AG04449 (cell line): ENCODE data around the gene FOXP1.
A peak's percentile ranks its signal among the peaks of the same experiment; 100 is the strongest.

Experiments
- CTCF ChIA-PET: fragments of 350-600 bp; formaldehyde crosslinking; extraction: SDS; loops from one replicate; lab custom pipeline; 2021; ENCODE audit warnings: antibody characterized with exemption; lab: Yijun Ruan, JAX
- POLR2A ChIA-PET: fragments of 400-600, 350-600 bp; formaldehyde crosslinking; extraction: SDS; loops from one replicate; lab custom pipeline; 2020; ENCODE audit warnings: antibody characterized with exemption, inconsistent platforms; lab: Yijun Ruan, JAX
- DNase-seq: peaks from one replicate; pipeline ENCODE4 v3.0.0-alpha.2; 2010; ENCODE audit warnings: low read depth, low spot score
- H3K4me3 ChIP-seq: 2 replicates; pipeline ENCODE4 v1.5.1; 2011; ENCODE audit warnings: low read depth, mild to moderate bottlenecking, control low read depth, low read length
- TF ChIP-seq, protein P1 (sequence below): IDR thresholded peaks from one replicate; pipeline ENCODE4 v1.5.1; 2011; ENCODE audit warnings: mild to moderate bottlenecking, moderate library complexity, low read length, control low read depth, inconsistent platforms; ENCODE audit not compliant: insufficient read depth; ENCODE audit errors: missing control alignments

The FOXP1 gene

DNA sequence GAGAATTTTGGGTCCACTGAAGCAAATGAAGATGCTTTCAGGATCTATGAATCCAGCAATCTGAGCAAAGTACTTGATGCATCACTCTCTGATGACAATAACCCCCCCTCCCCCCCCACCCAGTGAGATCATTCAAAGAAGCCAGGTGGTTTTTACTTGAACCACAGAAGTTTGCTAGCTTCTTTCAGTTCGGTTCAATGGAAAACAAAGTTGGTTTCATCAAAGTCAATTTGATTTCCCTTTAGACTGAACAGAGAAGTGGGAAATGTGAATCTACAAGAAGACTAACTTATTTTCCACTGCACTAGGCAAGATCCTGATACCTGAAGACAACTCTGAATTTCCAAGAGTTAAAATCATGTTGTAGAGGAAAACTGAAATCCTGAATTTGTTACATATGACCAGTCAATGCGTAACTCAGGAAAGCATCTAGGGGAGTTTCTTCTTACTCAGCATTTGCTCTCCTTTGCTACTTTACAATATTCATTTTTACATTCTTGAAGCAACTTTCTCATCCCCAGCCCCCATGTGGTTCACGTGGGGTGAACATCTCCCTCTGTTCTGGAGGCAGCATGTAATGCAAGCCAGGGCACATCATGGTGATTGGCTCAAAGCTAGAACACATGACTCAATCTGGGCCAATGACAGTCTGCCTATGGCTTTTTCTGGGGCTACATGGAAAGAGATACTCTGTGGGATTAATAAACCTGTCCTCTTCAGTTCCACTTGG is 572.6 kb downstream of the FOXP1 start:
- CTCF ChIA-PET, result interaction anchor here (0.8 kb wide), 1 partner anchor 12 kb away, joined by 3 read pairs; no protein-coding TSS in a partner anchor
- no peak for DNase-seq
- POLR2A ChIA-PET, result no interaction called here
- H3K4me3 ChIP-seq, result no peak overlapping the region
- TF ChIP-seq, protein P1, sequence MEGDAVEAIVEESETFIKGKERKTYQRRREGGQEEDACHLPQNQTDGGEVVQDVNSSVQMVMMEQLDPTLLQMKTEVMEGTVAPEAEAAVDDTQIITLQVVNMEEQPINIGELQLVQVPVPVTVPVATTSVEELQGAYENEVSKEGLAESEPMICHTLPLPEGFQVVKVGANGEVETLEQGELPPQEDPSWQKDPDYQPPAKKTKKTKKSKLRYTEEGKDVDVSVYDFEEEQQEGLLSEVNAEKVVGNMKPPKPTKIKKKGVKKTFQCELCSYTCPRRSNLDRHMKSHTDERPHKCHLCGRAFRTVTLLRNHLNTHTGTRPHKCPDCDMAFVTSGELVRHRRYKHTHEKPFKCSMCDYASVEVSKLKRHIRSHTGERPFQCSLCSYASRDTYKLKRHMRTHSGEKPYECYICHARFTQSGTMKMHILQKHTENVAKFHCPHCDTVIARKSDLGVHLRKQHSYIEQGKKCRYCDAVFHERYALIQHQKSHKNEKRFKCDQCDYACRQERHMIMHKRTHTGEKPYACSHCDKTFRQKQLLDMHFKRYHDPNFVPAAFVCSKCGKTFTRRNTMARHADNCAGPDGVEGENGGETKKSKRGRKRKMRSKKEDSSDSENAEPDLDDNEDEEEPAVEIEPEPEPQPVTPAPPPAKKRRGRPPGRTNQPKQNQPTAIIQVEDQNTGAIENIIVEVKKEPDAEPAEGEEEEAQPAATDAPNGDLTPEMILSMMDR, result no peak

DNA sequence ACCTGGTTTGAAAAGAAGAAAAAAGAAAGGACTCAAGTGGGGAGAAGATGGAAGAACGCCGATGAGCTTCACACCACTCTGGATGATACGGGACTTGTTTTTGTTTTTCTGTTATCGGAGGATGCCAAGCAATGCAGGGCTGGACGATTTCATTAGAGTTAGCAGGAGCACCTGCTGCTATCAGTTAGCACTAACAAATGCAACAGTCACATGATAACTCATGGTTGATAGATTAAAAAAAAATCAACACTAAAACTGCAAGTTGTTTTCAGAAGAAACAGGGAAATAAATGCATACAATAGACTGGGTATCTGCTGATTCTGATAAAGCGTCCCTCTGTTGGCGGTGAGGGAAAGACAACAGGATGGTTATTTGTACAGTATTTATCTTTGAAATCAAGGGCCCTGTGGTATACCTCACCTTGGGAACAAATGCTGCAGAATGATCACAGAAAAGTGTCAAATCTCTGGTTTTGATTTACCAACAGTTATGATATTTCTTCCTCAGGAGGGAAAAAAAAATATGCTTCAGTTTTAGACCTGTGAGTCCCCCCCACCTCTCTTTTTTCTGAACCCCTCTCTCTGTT is 575.1 kb downstream of the FOXP1 start:
- TF ChIP-seq, protein P1, result no peak
- DNase-seq, result no peak
- no peak overlapping the region for H3K4me3 ChIP-seq
- CTCF ChIA-PET, result interaction anchor here (1.2 kb wide), 1 partner anchor 12 kb away, joined by 3 read pairs; no protein-coding TSS in a partner anchor
- POLR2A ChIA-PET, result interaction anchor here (0.5 kb wide), 1 partner anchor 323 kb away, joined by 3 read pairs; no protein-coding TSS in a partner anchor

DNA sequence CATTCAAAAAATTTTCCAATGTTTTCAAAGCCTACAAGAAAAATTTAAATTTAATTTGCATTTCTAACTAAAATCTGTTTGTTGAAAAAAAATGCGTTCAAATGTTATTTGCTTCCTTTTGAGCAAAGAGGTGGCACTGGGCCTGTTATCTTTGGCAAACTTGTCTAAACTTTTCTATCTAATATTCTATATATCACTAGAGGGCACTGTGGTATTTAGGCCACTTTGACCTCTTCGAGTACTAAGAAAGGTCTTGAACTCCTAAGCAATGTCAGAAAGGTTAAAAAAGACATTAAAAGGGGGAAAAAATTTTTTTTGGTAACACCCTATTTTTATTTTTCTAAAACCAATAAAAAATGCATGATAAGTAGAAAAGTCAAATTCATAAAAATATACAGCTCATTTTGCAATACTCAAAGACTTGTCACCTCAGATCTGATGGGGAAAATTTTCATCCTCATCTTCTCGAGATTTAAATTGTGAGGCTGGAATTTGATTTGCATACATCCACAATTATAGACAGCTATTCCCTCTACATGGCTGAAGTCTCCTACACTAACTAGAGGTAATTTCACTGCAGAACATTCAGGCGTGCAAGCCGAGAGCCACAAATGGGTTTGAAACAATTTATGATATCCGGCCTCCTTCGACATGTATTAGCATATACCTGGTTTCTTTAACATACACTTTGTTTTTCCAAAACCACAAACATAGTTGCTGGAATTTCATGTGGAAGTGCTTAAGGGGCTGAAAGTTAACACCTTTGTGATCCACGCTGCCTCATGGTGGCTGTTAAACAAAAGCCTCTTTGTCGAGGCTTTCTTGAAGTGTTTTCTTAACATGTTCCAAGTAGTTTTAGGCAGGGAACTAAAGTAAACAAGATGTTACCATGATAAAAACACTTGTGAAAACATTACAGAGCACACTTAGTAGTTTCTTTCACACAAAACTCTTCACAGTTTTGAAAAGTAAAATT is 576.4 kb downstream of the FOXP1 start:
- CTCF ChIA-PET, result interaction anchor here (0.7 to 2.5 kb wide), 20 partner anchors 9 to 650 kb away, joined by 3 to 14 read pairs (median 4); no protein-coding TSS in a partner anchor
- TF ChIP-seq, protein P1, result peak; percentile 9
- no peak for DNase-seq
- no peak overlapping the region for H3K4me3 ChIP-seq
- POLR2A ChIA-PET, result no interaction called here

DNA sequence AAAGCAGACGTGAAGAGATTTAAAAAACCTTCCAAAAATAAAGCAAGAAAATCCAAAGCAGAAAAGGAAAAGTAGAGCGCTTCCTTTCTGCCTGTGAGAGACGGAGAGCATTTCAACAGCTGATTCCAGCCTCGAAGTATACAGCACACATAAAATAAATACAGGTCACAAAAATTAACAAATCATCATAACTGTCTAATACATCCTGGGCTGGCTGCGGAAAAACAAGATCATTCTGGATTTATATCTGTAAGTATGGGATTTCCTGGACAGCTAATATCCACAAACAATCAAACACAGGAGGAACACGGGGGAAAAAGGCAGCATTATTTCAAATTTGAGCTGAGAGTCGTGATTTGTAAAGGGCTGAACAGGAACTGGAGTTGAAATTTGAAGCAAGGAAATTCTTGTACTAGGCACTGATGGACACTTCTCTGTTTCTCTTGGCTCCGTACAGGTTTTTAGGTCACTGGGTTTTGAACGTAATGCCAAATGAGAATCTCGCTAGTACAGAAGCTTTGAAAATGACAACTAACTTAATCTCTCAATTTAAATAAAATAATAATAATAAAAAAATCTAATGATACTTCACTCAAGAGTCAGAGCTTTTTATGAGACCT is 577.7 kb downstream of the FOXP1 start:
- ChIA-PET CTCF (interaction anchor here (0.7 to 2.5 kb wide), 12 partner anchors 8 to 651 kb away, joined by 3 to 14 read pairs (median 6); no protein-coding TSS in a partner anchor), POLR2A (no interaction called here)
- TF ChIP-seq, protein P1, result no peak
- DNase-seq, result no peak
- H3K4me3 ChIP-seq, result no peak overlapping the region

DNA sequence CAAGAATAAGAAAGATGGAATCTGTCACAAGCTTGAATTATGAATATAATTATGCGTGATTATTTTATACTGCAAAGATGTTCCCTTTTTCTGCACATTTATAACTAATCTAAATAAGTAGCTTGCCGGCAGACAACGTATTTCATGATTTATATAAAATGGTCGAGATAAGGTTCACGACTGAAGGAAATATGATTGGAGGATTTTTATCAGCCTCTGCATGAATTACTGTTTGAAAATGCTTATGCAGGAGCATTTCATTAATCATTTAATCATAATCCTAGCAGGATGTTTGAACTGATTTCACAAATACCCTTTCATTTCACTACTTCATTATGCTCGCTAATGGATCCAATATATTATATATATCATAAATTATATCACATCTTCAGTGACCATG is 580.0 kb downstream of the FOXP1 start:
- ChIA-PET POLR2A (no interaction called here), CTCF (interaction anchor here (0.7 to 2.2 kb wide), 6 partner anchors 8 to 361 kb away, joined by 3 to 6 read pairs (median 4); no protein-coding TSS in a partner anchor)
- DNase-seq, result no peak
- TF ChIP-seq, protein P1, result no peak
- H3K4me3 ChIP-seq, result no peak overlapping the region
